Aorta (tissue), 5 donors: ENCODE data around the gene MGLL. TPM values are rescaled to one million over a fixed set of nuclear protein-coding genes. Genes with fewer than 3 reads are reported as not detected.

Source experiments
- ATAC-seq: fragments of 200-7000 bp; cut with Tn5 transposase; one replicate; pipeline ENCODE4 v1.9.1; 2022; ENCODE audit warnings: moderate library complexity; ENCODE audit not compliant: low FRiP score
- DNase-seq, 2 donors: peaks; one replicate each; pipeline ENCODE4 v3.0.0-alpha.2; 2020
- H3K27ac ChIP-seq, 2 donors: one replicate each; pipeline ENCODE4 v1.5.1; 2013; ENCODE audit warnings: low read length in 2 of 2, mild to moderate bottlenecking in 2 of 2, moderate library complexity in 2 of 2, control low read depth in 1 of 2, inconsistent platforms in 1 of 2, low read depth in 1 of 2
- H3K27me3 ChIP-seq, 2 donors: one replicate each; pipeline ENCODE4 v1.6.1; 2013; ENCODE audit warnings: control low read depth in 1 of 2, low read length in 1 of 2, mild to moderate bottlenecking in 1 of 2, moderate library complexity in 1 of 2; ENCODE audit not compliant: insufficient read depth in 2 of 2, control insufficient read depth in 1 of 2
- H3K36me3 ChIP-seq, 2 donors: one replicate each; pipeline ENCODE4 v1.6.1; 2013; ENCODE audit warnings: control low read depth in 1 of 2, low read length in 1 of 2, mild to moderate bottlenecking in 1 of 2; ENCODE audit not compliant: insufficient read depth in 2 of 2, control insufficient read depth in 1 of 2
- H3K4me1 ChIP-seq, 2 donors: one replicate each; pipeline ENCODE4 v1.6.1; 2013; ENCODE audit warnings: low read length in 2 of 2, control low read depth in 1 of 2, mild to moderate bottlenecking in 1 of 2, moderate library complexity in 1 of 2; ENCODE audit not compliant: insufficient read depth in 2 of 2, control insufficient read depth in 1 of 2
- H3K4me3 ChIP-seq, 2 donors: one replicate each; pipeline ENCODE4 v1.5.1; 2013; ENCODE audit warnings: low read length in 2 of 2, control low read depth in 1 of 2, mild to moderate bottlenecking in 1 of 2
- H3K9me3 ChIP-seq: one replicate; pipeline ENCODE4 v1.6.1; 2013; ENCODE audit warnings: mild to moderate bottlenecking, low read length; ENCODE audit not compliant: control insufficient read depth
- WGBS, 2 donors: extraction: QIAGEN DNeasy Blood & Tissue Kit; methylation state at CpG; one replicate each; pipeline ENCODE4 v1.1.7; 2013; 5-methylcytosine and 5-hydroxymethylcytosine counted together
- intact Hi-C, 2 donors: fragments of 100-400 bp; cut with DNase I; formaldehyde crosslinking; loops; one replicate each; pipeline versions ENCODE4 v1.14.2 to v1.15.0; 2022
- polyA plus RNA-seq, 2 donors: library from polyadenylated mRNA; stranded (reverse); fragments of 200-250 nt; gene quantifications; one replicate each; pipeline ENCODE4 v1.2.3, GENCODE V29; 2013
- total RNA-seq, 2 donors: library from RNA; stranded (reverse); fragmentation: NEBNext Ultra II Directional; extraction: Animal tissue kit (Norgen Biotek cat#: 25700); gene quantifications; one replicate each; pipeline ENCODE4 v1.2.1, GENCODE V29; 2021
- donor health status: healthy with polysubstance abuse.
- donor health status: Bipolar disorder and iron deficiency.
- donor health status: DM: no; HTN: no; CAD: no.
- donor health status: DM: no; HTN: no; CAD: no.
- donor health status: DM: yes; HTN: yes; CAD: no.

Gene MGLL
- total and polyA plus RNA-seq, 4 donors: 18.3 to 85.3 (median 50.7) TPM

- Histone ChIP-seq H3K9me3 (no peaks in the 10 kb centered on the region), H3K36me3 (no peaks in the 10 kb centered on the region), H3K4me1 (no peaks in the 10 kb centered on the region), H3K4me3 (no peak overlapping the region), H3K27me3 (no peaks in the 10 kb centered on the region), H3K27ac (no peak overlapping the region)
- ATAC-seq (peak; percentile 82), DNase-seq (peak in 1 of 2 donors; percentile 84)
- intact Hi-C loops: loop anchor here (1.0 to 10.0 kb wide), 4 partner anchors 172 to 320 kb away; partner anchors contain the start of gene MGLL (in 1 of the 2)
- 64% methylated on average over 13 of the region's 13 CpGs for WGBS, 2 donors
Measured at GRCh38 chr3:127652246-127652995, 169.9 kb downstream of the MGLL start.

- WGBS, 2 donors: 73 to 77% methylated on average over 8 of the region's 8 CpGs
- H3K27me3 ChIP-seq: no peaks in the 10 kb centered on the region
- no peak overlapping the region for H3K27ac ChIP-seq
- no peaks in the 10 kb centered on the region for H3K4me1 ChIP-seq
- H3K4me3 ChIP-seq: no peak overlapping the region
- DNase-seq (peak in 1 of 2 donors; percentile 59), ATAC-seq (no peak)
- intact Hi-C loops: loop anchor here (1.0 to 10.0 kb wide), 4 partner anchors 173 to 321 kb away; partner anchors contain the start of gene MGLL (in 1 of the 2)
- H3K9me3 ChIP-seq: no peaks in the 10 kb centered on the region
- no peaks in the 10 kb centered on the region for H3K36me3 ChIP-seq
Measured at GRCh38 chr3:127651516-127652172, 170.7 kb downstream of the MGLL start.

DNA sequence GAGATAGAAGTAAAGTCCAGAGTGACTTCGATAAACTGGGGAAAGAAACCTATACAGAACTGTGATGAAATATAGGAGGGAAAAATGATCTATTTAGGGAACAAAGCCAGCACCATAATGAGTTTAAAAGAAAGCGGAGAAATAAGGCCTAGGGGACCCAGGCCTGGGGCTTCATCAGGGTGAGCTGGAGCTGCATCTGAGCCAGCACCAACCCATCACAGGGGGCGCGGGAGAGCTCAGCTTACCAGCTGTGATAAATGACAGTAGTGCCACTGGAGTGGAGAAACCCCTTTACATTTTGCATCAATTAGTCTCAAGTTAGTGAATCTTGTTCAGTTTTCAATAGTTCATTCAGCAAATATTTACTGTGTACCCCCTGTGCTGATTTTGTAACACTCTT is 172.1 kb downstream of the MGLL start:
- no peak overlapping the region for H3K4me3 ChIP-seq
- ATAC-seq: no peak
- 97 to 98% methylated on average over 4 of the region's 4 CpGs for WGBS, 2 donors
- H3K36me3 ChIP-seq: no peaks in the 10 kb centered on the region
- no peaks in the 10 kb centered on the region for H3K9me3 ChIP-seq
- DNase-seq: peak in 1 of 2 donors; percentile 20
- no peaks in the 10 kb centered on the region for H3K4me1 ChIP-seq
- intact Hi-C loops: loop anchor here (5.0 to 10.0 kb wide), 3 partner anchors 175 to 322 kb away; partner anchors contain the start of gene MGLL (in 1 of the 2)
- H3K27ac ChIP-seq: no peak overlapping the region
- no peaks in the 10 kb centered on the region for H3K27me3 ChIP-seq

DNA sequence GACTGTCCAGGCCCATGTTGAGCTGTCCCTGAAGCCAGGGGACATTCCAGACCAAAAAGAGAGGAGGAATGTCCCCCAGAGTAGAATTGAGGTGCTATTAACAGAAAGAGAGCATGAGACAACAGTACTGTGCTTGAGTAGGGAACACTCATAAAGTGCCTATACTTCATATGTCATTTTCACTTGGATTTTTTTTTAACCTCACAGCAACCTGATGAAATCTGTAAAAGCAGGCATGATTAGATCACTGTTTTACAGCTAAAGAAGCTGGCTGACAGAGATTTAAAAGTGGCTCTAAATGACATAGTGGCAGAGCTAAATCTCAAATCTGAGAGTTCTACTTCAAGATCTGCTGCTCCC is 174.5 kb downstream of the MGLL start:
- H3K4me3 ChIP-seq: no peak overlapping the region
- no peak overlapping the region for H3K27ac ChIP-seq
- ATAC-seq: no peak
- no peaks in the 10 kb centered on the region for H3K4me1 ChIP-seq
- no peaks in the 10 kb centered on the region for H3K27me3 ChIP-seq
- intact Hi-C loops: no loop called here
- DNase-seq: no peak
- peaks cover 0 to 1% of the 10 kb centered on the region in 2 donors for H3K36me3 ChIP-seq
- H3K9me3 ChIP-seq: no peaks in the 10 kb centered on the region

GRCh38 chr3:127647166-127647844 is 175.0 kb downstream of the MGLL start:
- no peak overlapping the region for H3K4me3 ChIP-seq
- no peaks in the 10 kb centered on the region for H3K4me1 ChIP-seq
- no peaks in the 10 kb centered on the region for H3K9me3 ChIP-seq
- DNase-seq (peak in 1 of 2 donors; percentile 47), ATAC-seq (no peak)
- intact Hi-C loops: no loop called here
- peaks cover 0 to 1% of the 10 kb centered on the region in 2 donors for H3K36me3 ChIP-seq
- H3K27ac ChIP-seq: no peak overlapping the region
- no peaks in the 10 kb centered on the region for H3K27me3 ChIP-seq
- 77 to 81% methylated on average over 13 of the region's 13 CpGs for WGBS, 2 donors

DNA sequence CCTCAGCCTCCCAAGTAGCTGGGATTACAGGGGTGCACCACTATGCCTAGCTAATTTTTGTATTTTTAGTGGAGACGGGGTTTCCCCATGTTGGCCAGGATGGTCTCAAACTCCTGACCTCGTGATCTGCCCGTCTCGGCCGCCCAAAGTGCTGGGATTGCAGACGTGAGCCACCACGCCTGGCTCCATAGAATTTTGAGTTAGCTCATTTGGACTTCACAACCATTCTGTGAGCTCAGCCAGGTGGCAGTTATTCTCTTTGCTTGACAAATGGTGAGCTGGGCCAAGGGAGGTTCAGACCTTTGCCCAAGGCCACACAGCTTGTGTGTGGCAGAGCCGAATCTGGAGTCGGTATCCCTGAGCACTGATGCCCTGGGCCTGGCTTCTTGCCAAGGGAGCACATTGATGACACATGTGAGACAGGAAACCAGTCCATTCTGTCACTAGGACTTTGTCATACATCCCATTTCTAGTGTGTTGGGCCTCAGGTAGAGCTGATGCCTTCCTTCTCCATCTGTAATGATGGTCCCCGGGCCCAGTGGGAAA is 175.7 kb downstream of the MGLL start:
- Histone ChIP-seq H3K4me3 (no peak overlapping the region), H3K9me3 (no peaks in the 10 kb centered on the region), H3K27ac (no peak overlapping the region), H3K27me3 (no peaks in the 10 kb centered on the region), H3K4me1 (no peaks in the 10 kb centered on the region), H3K36me3 (peaks cover 0 to 1% of the 10 kb centered on the region in 2 donors)
- intact Hi-C loops: no loop called here
- WGBS, 2 donors: 95 to 96% methylated on average over 10 of the region's 10 CpGs
- peak in 1 of 2 donors; percentile 74 for DNase-seq
- no peak for ATAC-seq

- Histone ChIP-seq H3K36me3 (peaks cover 0 to 1% of the 10 kb centered on the region in 2 donors), H3K9me3 (no peaks in the 10 kb centered on the region), H3K4me3 (no peak overlapping the region), H3K4me1 (no peaks in the 10 kb centered on the region), H3K27ac (no peak overlapping the region), H3K27me3 (no peaks in the 10 kb centered on the region)
- DNase-seq (peak in 1 of 2 donors; percentile 56), ATAC-seq (peak; percentile 29)
- WGBS, 2 donors: 94 to 96% methylated on average over 8 of the region's 8 CpGs
- intact Hi-C loops: no loop called here
Measured at GRCh38 chr3:127645371-127646015, 176.8 kb downstream of the MGLL start.

DNA sequence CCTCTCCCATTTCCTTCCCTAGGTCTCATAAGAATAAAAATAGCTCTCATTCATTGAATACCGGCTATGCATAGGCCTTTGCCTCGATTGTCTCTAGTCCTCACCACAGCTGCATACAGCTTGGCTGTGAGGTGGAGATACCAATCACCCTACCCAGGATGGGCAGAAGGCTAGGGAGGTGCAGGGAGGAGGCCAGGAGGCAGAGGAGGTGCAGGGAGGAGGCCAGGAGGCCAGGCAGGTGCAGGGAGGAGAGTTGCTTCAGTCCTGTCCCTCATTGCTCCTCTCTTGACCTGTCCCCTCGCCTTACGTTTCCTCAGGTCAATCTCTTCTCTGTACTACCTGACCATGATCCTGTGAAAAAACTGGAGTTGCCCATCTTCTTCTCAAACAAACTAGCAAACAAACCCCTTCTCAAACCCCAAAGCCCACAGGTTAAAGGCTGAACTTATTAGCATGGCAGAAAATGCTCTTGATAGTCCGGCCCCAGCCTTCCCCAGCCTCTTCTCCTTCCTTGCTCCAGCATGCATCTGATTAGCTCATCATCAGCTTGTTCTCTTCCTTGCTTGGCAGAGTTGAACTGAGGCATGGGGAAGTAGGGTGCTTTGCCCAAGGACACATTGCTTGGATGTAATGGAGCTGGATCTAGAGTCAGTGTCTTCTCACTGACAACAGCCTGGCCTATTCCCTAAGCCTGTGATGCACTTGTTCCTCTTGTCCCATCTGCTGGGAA is 177.5 kb downstream of the MGLL start:
- H3K4me3 ChIP-seq: no peak overlapping the region
- H3K27me3 ChIP-seq: no peaks in the 10 kb centered on the region
- peak in 1 of 2 donors; percentile 19 for DNase-seq
- intact Hi-C loops: no loop called here
- no peak for ATAC-seq
- H3K9me3 ChIP-seq: no peaks in the 10 kb centered on the region
- H3K4me1 ChIP-seq: no peaks in the 10 kb centered on the region
- peaks cover 0 to 1% of the 10 kb centered on the region in 2 donors for H3K36me3 ChIP-seq
- H3K27ac ChIP-seq: no peak overlapping the region
- WGBS, 2 donors: 89 to 90% methylated on average over 5 of the region's 5 CpGs
